NOMO-1 treated with DMSO at 0.1 percent for 48 hours (cell line): ENCODE data around the gene KLF16.
"Not testable (repeated sequence)": the region's sequence is repeated elsewhere in the genome, so short reads cannot be mapped to it uniquely, and the experiment has no call there.

Experiments
- DNase-seq: peaks from one replicate; lab custom pipeline; 2025; ENCODE audit not compliant: unreplicated experiment; lab: John Stamatoyannopoulos, UW

Gene KLF16

DNA sequence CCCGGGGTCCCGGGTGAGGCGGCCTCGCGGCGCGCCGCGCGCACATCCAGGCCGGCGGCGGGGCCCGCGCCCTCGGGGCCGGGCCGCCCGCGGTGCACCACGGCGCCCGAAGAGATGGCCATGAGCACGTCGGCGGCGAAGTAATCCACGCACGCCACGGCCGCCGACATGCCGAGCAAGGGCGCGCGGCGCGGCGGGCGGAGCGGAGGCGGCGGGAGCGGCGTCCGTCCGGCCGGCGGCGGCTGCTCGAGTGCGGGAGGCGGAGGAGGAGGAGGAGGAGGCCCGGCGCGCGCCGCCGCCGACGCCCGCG, at the start of gene KLF16:
Gene KLF16 (minus strand): TSS at position 252 of the 310 bp plus-strand sequence. CDS start 82 bp downstream, at position 170.
- no peak for DNase-seq

DNA sequence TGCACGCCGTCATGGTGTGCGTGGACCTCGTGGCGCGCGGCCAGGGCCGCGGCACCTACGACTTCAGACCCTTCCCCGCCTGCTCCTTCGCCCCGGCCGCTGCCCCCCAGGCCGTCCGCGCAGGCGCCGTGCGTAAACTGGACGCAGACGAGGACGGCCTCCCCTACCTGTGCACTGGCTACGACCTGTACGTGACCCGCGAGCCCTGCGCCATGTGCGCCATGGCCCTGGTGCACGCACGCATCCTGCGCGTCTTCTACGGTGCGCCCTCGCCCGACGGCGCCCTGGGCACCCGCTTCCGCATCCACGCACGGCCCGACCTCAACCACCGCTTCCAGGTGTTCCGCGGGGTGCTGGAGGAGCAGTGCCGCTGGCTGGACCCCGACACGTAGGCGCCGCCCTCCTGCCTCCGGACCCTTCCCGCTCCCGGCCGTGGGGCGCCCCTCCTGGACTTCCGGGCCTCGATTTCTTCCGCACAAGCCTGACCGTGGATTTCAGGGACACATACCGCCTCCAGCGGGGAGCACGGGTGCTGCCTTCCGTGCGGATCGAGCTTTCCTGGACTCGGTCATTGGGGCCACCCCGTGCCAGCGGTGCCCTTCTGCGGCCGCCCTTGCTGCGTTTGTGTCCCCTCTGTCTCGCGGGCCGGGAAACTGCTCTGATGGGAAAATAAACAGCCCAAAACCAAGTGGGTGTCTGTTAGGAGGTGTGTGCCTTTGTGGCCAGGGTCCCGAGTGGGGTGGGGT, 49.6 kb upstream of the KLF16 start:
- no peak for DNase-seq

GRCh38 chr19:1911995-1912394, 48.6 kb upstream of the KLF16 start:
- no peak for DNase-seq

GRCh38 chr19:1911098-1911497, 47.7 kb upstream of the KLF16 start:
- no peak for DNase-seq

DNA sequence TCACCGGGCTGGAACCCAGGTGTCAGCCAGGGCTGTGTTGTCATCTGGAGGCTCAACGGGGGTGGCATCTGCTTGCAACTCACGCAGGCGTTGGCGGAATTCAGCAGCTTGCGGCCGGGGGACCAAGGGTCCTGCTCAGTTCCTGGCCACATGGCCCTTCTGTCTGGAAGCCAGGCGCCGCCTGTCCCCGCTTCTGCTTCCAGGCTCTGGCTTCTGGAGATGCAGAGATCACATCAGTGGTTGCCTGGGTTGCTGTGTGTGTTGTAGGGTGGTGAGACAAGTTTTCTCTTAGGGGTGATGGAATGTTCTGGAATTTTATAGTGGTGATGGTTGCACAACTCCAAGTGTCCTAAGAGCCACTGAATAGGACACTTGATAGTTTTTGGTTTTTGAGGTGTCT, 46.8 kb upstream of the KLF16 start:
- no peak for DNase-seq

- no peak for DNase-seq
These were observed 46.3 kb upstream of the KLF16 start for GRCh38 chr19:1909761-1910080.

- DNase-seq, result no peak
These were observed 44.9 kb upstream of the KLF16 start for GRCh38 chr19:1908364-1908678.

DNA sequence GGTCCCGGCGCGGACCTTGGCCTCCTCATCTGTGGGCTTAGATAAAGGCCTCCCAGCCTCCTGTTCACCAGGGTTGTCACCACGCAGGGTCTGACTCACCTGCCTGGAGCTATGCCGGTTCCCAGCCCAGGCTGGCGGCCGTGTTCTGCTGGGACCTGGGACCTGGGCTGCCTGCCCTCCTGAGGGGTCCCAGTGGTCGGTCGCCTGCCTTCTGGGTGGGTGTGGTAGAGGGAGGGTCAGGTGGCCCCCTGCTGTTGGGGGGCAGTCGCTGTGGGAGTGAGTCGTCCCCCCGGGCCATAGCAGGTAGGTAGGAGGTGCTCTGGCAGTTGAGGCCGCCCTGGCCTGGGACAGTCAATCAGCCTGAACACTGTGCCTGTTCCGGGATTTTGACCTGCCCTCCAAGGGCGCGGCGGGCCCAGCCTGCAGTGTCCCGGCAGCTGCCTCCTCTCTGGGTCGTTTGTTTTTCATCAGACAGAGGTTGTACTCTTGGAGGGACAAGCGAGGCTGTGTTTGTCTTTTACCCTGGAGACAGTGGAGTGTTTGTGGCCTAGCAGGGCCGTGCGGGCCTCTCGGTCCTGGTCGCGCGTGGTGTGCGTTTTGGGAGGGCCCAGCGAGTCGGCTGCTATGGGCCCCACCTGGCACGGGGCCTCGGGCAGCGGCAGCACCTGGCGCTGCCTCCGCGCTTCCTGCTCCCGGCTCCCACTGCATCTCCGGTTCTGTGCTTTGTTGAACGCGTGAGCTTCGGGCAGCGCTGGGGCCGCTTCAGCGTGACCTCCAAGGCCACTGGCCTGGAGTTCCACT, 44.4 kb upstream of the KLF16 start:
- no peak for DNase-seq

GRCh38 chr19:1906985-1907562, 43.7 kb upstream of the KLF16 start:
- DNase-seq, result no peak

DNA sequence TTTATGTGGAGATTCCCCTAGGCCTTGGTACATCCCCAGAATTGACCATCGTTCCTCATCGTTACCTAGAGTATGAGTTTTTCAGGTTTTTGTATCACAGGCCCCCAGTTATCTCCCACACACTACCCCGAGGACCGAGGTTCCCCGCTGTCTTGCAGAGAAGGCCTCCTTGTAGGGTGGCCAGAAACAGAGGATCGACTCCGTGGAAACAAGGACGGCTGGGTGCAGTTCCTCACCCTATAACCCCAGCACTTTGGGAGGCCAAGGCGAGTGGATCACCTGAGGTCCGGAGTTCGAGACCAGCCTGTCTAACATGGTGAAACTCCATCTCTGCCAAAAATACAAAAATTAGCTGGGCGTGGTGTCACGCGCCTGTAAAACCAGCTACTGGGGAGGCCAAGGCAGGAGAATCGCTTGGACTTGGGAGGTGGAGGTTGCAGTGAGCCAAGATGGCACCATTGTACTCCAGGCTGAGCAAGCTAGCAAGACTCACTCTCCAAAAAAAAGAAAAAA, 42.5 kb upstream of the KLF16 start:
- DNase-seq, result no peak

DNA sequence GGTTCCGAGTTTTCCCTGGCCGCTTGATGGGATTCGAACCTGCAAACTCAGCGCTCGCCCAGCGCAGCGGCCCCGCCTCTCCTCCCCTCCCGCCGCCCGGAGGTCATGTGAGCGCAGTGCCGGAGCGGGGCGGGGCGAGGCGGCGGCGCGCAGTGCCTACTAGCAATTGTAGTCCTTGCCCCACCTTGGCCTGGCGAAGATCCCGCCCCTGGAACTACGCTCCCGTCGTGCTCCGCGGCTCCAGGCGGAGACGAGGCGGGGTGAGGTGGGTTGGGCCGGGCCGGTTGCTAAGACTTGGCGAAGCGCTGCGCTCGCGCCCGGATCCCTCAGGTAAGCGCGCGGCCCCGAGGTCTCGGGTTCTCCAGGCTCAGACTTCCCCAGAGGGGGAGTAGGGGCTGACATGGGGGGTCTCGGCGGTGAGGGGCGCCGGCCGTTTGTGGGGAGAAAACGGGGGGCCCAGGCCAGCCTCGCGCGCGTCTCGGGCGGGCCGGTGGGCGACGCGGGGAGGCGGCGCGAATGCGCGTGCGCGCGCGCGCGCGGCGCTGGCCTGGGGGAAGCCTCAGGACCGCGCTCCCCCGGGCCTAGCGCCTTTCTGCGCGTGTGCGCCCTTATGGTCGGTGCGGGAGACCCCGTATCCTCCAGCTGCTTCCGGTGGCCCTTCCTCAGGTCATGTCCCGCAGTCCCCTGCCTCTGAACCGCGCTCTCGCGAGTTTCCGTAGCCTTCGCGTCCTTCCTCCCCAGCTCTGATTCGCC, 41.9 kb upstream of the KLF16 start, which contains the start of the genes ADAT3 and SCAMP4:
Gene ADAT3 (plus strand): TSS at position 290 of the 753 bp plus-strand sequence. CDS start 6,649 bp downstream, outside the sequence.
Gene SCAMP4 (plus strand): TSS at position 290 of the 753 bp plus-strand sequence. CDS start 9,621 bp downstream, outside the sequence.
- DNase-seq, result peak; percentile 98

- no peak for DNase-seq
These were observed 41.4 kb upstream of the KLF16 start for GRCh38 chr19:1904860-1905109.

DNA sequence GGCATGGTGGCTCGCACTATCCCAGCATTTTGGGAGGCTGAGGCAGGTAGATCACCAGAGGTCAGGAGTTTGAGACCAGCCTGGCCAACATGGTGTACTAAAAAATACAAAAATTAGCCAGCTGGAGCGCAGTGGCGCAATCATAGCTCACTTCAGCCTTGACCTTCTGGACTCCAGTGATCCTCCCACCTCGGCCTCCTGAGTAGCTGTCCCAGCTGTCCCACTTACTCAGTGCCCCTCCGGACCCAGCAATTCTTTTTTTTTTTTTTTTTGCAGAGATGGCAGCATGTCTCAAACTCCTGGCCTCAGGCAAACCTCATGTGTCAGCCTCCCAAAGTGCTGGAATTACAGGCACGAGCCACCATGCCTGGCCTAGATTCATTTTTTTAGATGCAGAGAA, 39.5 kb upstream of the KLF16 start:
- no peak for DNase-seq

DNA sequence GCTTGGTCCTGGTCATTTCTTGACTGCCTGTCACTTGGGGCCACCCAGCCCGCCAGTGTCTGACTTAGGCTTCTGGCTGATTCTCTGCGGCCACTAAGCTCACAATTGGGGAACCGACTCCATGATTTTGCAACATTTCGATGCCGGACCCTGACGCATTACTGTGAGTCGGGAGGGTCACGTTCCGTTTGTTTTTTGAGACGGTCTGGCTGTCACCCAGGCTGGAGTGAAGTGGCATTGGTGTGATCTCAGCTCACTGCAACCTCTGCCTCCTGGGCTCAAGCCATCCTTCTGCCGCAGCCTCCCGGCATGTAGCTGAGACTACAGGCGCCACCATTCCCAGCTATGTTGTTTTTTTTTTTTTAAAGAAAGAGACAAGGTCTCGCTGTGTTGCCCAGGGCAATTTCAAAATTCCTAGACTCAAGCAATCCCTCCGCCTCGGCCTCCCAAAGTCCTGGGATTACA, 38.6 kb upstream of the KLF16 start:
- DNase-seq, result peak; percentile 93

DNA sequence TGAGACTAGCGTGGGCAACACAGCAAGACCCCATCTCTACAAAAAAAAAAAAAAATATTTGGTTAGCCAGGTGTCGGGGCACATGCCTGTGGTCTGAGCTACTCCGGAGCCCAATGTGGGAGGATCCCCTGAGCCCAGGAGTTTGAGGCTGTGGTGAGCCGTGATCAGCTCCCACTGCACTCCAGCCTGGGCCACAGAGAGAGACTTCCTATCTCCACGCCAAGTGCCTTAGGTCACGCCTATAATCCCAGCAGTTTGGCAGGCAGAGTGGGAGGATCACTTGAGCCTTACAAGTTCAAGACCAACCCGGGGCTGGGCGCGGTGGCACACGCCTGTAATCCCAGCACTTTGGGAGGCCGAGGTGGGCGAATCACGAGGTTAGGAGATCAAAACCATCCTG, 33.1 kb upstream of the KLF16 start:
- DNase-seq, result no peak

GRCh38 chr19:1893791-1894190, 30.4 kb upstream of the KLF16 start:
- no peak for DNase-seq

DNA sequence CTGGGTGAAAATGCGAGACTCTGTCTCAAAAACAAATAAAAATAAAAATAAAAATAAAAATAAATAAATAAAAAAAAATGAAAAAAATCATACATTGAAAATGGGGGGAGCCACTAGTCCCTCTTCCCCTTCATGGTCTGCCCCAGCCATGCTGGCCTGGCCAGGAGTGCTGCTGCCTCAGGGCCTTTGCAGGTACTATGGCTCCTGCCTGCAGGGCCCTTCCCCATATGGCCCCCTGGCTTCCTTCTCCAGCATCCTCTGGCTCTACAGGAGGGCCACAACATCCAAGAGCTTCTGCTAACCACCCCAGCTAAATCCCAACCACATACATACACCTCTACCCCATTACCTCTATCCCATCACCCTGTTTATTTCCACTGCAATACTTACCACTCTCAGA, 26.5 kb upstream of the KLF16 start:
- no peak for DNase-seq

DNA sequence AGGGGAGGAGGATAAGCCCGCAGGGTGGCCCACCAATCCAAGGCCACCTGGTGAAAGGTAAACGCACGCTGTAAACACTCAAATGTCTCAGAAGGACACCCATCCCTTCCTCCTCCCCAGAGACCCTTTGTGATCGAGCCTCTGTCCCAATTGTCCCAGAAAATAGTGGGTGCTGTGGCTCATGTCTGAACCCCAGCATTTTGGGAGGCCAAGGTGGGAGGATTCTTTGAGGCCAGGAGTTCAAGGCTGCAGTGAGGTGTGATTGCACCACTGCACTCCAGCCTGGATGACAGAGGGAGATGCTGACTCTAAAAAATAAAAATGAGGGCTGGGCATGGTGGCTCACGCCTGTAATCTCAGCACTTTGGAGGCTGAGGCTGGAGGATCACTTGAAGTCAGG, 25.0 kb upstream of the KLF16 start:
- DNase-seq, result no peak

GRCh38 chr19:1886360-1886759, 23.0 kb upstream of the KLF16 start:
- not testable (repeated sequence) for DNase-seq

DNA sequence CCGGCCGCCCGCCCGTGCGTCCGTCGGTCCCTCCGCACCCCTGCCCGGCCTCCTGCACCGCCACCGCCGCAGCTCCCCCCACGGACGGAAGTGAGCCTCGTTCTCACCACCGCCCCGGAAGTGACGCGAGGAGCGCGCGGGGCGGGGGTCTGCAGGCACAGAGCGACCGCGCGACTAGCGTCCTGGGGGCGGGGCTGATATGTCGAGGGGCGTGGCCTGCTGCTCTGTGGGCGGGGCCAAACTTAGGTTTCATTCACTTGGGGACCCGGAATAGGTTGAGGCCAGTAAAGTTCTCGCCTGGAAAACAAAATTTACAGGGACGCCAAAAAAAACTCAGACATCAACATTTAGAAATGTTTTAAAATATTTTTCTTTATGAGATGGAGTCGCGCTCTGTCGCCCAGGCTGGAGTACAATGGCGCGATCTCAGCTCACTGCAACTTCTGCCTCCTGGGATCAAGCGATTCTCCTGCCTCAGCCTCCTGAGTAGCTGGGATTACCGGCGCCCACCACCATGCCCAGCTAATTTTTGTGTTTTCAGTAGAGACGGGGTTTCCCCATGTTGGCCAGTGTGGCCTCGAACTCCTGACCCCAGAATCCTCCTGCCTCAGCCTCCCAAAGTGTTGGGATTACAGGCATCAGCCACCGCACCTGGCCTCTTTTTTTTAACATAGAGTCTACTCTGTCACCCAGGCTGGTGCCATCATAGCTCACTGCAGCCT, 22.2 kb upstream of the KLF16 start, which contains the start of gene ABHD17A:
Gene ABHD17A (minus strand): TSS at position 99 of the 722 bp plus-strand sequence. CDS start 3,930 bp downstream, outside the sequence.
- DNase-seq, result peak; percentile 84
